ENCODE data around the gene HLA-DOA.

GRCh38 chr6:32991972-32992371, 17.4 kb downstream of the HLA-DOA start:
- TF ChIP-seq CTCF (IDR thresholded peaks at IDR 0.05) (no peak), POLR2A (IDR thresholded peaks at IDR 0.05) (no peak)

Measured in ovary (tissue), 3 donors.